Measurements from ENCODE around the gene C1RL. TPM values are rescaled to one million over a fixed set of nuclear protein-coding genes. Genes with fewer than 3 reads are reported as not detected.

C1RL gene
- total and polyA plus RNA-seq, 11 donors = 5.4 to 27.1 (median 7.9) TPM

DNA sequence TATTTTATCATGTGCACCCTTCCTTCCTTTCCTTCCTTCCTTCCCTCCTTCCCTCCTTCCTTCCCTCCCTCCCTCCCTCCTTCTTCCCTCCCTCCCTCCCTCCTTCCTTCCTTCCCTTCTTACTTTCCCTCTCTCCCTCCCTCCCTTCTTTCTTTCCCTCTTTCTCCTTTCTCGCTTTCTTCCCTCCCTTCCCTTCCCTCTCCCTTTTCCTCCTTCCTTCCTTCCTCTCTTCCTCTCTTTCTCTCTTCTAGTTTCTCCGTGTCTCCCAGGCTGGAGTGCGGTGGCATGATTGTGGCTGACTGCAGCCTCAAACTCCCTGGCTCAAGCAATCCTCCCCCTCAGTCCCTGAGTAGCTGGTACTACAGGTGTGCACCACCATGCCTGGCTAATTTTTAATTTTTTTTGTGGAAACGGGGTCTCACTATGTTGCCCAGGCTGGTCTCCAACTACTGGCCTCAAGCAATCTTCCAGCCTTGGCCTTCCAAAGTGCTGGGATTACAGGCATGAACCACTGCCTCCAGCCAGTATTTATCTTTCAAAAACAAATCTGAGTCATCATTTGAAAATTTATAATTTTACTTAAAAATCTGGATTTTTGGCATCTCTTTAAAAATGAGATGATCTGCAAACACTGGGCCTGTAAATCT lies 7.8 kb downstream of the C1RL start:
- Histone ChIP-seq H3K27me3 (no peaks in the 10 kb centered on the region), H3K4me1 (peaks cover 0 to 11% (median 0%) of the 10 kb centered on the region in 12 donors), H3K36me3 (peaks cover 0 to 50% (median 7%) of the 10 kb centered on the region in 9 donors), H3K9me3 (peaks cover 0 to 8% (median 3%) of the 10 kb centered on the region in 12 donors), H3K27ac (peak overlapping the region in 1 of 12 donors; percentile 27), H3K4me3 (no peak overlapping the region)
- peak in 2 of 4 donors; percentile 16 to 46 for ATAC-seq
- no peak for DNase-seq
- no peak for TF ChIP-seq POLR2A (IDR thresholded peaks at IDR 0.05)
- TF ChIP-seq, protein P1, sequence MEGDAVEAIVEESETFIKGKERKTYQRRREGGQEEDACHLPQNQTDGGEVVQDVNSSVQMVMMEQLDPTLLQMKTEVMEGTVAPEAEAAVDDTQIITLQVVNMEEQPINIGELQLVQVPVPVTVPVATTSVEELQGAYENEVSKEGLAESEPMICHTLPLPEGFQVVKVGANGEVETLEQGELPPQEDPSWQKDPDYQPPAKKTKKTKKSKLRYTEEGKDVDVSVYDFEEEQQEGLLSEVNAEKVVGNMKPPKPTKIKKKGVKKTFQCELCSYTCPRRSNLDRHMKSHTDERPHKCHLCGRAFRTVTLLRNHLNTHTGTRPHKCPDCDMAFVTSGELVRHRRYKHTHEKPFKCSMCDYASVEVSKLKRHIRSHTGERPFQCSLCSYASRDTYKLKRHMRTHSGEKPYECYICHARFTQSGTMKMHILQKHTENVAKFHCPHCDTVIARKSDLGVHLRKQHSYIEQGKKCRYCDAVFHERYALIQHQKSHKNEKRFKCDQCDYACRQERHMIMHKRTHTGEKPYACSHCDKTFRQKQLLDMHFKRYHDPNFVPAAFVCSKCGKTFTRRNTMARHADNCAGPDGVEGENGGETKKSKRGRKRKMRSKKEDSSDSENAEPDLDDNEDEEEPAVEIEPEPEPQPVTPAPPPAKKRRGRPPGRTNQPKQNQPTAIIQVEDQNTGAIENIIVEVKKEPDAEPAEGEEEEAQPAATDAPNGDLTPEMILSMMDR (IDR thresholded peaks at IDR 0.05) = no peak
- WGBS, 4 donors = 87 to 96% (median 92%) methylated on average over 4 of the region's 4 CpGs
- intact Hi-C loops (cut with DNase I) = loop anchor here in 1 of 10 donors (10.0 kb wide), 1 partner anchor 156 kb away; the partner anchor contains the start of genes C12orf57 and RNU7-1

DNA sequence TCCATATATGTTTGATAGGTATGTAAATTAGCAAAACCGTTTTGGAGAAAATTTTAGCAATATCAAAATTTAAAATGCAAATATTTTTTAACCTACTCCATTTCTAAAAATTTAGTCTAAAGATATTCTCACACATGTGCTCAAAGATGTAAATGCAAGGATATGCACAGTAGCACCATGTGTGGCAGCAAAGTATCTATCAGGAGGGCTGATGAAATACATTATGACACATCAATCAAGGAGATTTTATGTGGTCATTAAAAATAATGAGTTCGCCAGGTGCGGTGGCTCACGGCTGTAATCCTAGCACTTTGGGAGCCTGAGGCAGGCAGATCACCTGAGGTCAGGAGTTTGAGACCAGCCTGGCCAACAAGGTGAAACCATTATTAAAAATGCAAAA lies 8.8 kb downstream of the C1RL start:
- DNase-seq (no peak), ATAC-seq (no peak)
- intact Hi-C loops (cut with DNase I) = loop anchor here in 1 of 10 donors (10.0 kb wide), 1 partner anchor 155 kb away; the partner anchor contains the start of genes C12orf57 and RNU7-1
- peaks cover 0 to 50% (median 7%) of the 10 kb centered on the region in 9 donors for H3K36me3 ChIP-seq
- TF ChIP-seq, protein P1 (IDR thresholded peaks at IDR 0.05) = no peak
- TF ChIP-seq POLR2A (IDR thresholded peaks at IDR 0.05) = no peak
- H3K4me3 ChIP-seq = no peak overlapping the region
- no peaks in the 10 kb centered on the region for H3K27me3 ChIP-seq
- no peak overlapping the region for H3K27ac ChIP-seq
- H3K9me3 ChIP-seq = no peaks in the 10 kb centered on the region
- WGBS, 4 donors = 90 to 91% (median 91%) methylated on average over 4 of the region's 4 CpGs
- H3K4me1 ChIP-seq = peaks cover 0 to 11% (median 0%) of the 10 kb centered on the region in 12 donors

DNA sequence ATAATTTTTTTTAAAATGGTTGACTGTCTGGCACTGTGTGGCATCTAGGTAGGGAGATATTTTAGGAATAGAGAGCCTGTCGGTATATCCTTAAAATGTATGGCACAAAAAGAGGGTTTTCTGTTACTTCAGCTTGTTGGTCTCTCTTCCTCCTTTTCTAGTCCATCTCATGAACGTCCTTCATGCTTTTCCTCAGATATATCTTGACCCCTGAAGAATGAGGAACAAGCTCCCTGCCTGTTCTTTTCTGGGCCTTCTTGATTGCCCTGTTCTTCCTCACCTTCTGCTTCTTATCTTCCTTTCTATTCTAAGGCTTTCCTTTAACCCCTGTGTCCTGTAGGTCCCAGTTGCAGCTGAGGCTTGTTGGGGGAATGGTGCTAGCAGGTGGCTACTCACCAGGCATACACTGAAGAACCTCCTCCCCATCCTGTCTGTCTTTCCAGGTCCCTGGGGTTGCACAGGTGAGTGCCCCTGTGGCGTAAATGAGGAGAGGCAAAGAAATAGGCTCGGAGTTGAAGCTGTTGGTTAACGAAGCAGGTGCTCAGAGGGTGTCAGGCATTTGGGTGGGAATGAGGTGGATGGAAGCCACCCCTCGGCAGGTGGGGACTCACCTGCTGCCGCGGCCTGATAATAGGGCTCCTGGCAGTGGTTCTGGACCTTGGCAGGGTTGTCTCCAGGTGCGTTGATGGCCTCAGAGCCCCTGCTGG lies 9.6 kb downstream of the C1RL start:
- peaks cover 0 to 48% (median 7%) of the 10 kb centered on the region in 9 donors for H3K36me3 ChIP-seq
- H3K4me1 ChIP-seq = peaks cover 0 to 11% (median 0%) of the 10 kb centered on the region in 12 donors
- H3K9me3 ChIP-seq = no peaks in the 10 kb centered on the region
- H3K27me3 ChIP-seq = no peaks in the 10 kb centered on the region
- DNase-seq (no peak), ATAC-seq (no peak)
- 83 to 90% (median 88%) methylated on average over 9 of the region's 9 CpGs for WGBS, 4 donors
- no peak overlapping the region for H3K4me3 ChIP-seq
- no peak overlapping the region for H3K27ac ChIP-seq
- intact Hi-C loops (cut with DNase I) = loop anchor here in 5 of 10 donors (5.0 to 10.0 kb wide), 3 partner anchors 37 to 155 kb away; partner anchors contain the start of genes C12orf57 (in 3 of the 5), RNU7-1 (in 3 of the 5) and C1S (in 1 of the 5)
- no peak for TF ChIP-seq POLR2A (IDR thresholded peaks at IDR 0.05)
- TF ChIP-seq, protein P1 (IDR thresholded peaks at IDR 0.05) = no peak

DNA sequence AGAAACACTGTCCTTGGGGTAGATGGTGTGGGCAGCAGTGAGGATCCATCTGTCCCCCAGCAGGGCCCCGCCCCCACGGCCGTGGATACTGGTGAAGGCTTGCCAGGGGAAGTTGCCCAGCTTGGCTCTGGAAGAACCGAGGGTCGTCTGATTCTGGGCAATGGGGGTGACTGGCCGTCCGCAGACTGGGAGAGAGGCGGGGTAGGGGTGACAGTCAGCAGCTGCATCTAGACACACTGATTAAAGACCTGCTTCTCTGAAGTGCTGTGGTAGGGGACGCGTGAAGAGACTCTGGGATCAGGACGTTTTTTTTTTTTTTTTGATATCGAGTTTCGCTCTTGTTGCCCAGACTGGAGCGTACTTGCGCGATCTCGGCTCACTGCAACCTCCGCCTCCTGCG lies 12.0 kb downstream of the C1RL start:
- no peaks in the 10 kb centered on the region for H3K27me3 ChIP-seq
- H3K36me3 ChIP-seq = peaks cover 0 to 29% (median 6%) of the 10 kb centered on the region in 9 donors
- no peaks in the 10 kb centered on the region for H3K9me3 ChIP-seq
- no peak overlapping the region for H3K27ac ChIP-seq
- no peak overlapping the region for H3K4me3 ChIP-seq
- peaks cover 0 to 18% (median 4%) of the 10 kb centered on the region in 12 donors for H3K4me1 ChIP-seq
- DNase-seq (no peak), ATAC-seq (no peak)
- 86 to 89% (median 88%) methylated on average over 14 to 19 of the region's 19 CpGs for WGBS, 4 donors
- intact Hi-C loops (cut with DNase I) = loop anchor here in 5 of 10 donors (5.0 to 10.0 kb wide), 3 partner anchors 35 to 152 kb away; partner anchors contain the start of genes C12orf57 (in 3 of the 5), RNU7-1 (in 3 of the 5) and C1S (in 1 of the 5)
- TF ChIP-seq, protein P1 (IDR thresholded peaks at IDR 0.05) = no peak
- TF ChIP-seq POLR2A (IDR thresholded peaks at IDR 0.05) = no peak

All from heart left ventricle (tissue), 16 donors.